HG02840 (cell line): ENCODE measurements around the gene CFAP20.

Source experiments
- ATAC-seq: cut with Tn5 transposase; IDR thresholded peaks from one replicate; pipeline ENCODE4 v1.9.1; 2021; ENCODE audit warnings: mild to moderate bottlenecking, moderate library complexity, moderate number of reproducible peaks; ENCODE audit not compliant: unreplicated experiment, low FRiP score

Gene CFAP20

GRCh38 chr16:58125781-58126335, 3.3 kb downstream of the CFAP20 start:
- ATAC-seq, result no peak

GRCh38 chr16:58125041-58125440, 4.1 kb downstream of the CFAP20 start:
- ATAC-seq, result no peak

- no peak for ATAC-seq
Observed at GRCh38 chr16:58124601-58124915, 4.6 kb downstream of the CFAP20 start.

- no peak for ATAC-seq
Observed at GRCh38 chr16:58123896-58124600, 5.1 kb downstream of the CFAP20 start.

- ATAC-seq, result no peak
Observed at GRCh38 chr16:58121132-58121531, 8.0 kb downstream of the CFAP20 start.

GRCh38 chr16:58120234-58120633, 8.9 kb downstream of the CFAP20 start:
- ATAC-seq, result no peak

GRCh38 chr16:58119509-58119845, 9.7 kb downstream of the CFAP20 start:
- no peak for ATAC-seq

GRCh38 chr16:58118801-58119508, 10.2 kb downstream of the CFAP20 start:
- no peak for ATAC-seq

GRCh38 chr16:58116529-58116928, 12.7 kb downstream of the CFAP20 start:
- ATAC-seq, result no peak

GRCh38 chr16:58116081-58116480, 13.1 kb downstream of the CFAP20 start:
- ATAC-seq, result no peak

GRCh38 chr16:58114827-58115825, 14.1 kb downstream of the CFAP20 start:
- ATAC-seq, result no peak

- no peak for ATAC-seq
Observed at GRCh38 chr16:58111302-58111627, 17.9 kb downstream of the CFAP20 start.

- ATAC-seq, result no peak
Observed at GRCh38 chr16:58110571-58111301, 18.4 kb downstream of the CFAP20 start.

GRCh38 chr16:58109881-58110280, 19.3 kb downstream of the CFAP20 start:
- ATAC-seq, result no peak

- ATAC-seq, result no peak
Observed at GRCh38 chr16:58109330-58109729, 19.9 kb downstream of the CFAP20 start.

- ATAC-seq, result no peak
Observed at GRCh38 chr16:58107709-58108108, 21.5 kb downstream of the CFAP20 start.

GRCh38 chr16:58107228-58107627, 22.0 kb downstream of the CFAP20 start:
- ATAC-seq, result no peak

GRCh38 chr16:58105631-58106030, 23.6 kb downstream of the CFAP20 start:
- ATAC-seq, result no peak

GRCh38 chr16:58102665-58103392, 26.4 kb downstream of the CFAP20 start:
- ATAC-seq, result no peak

GRCh38 chr16:58099956-58100300, 29.3 kb downstream of the CFAP20 start:
- no peak for ATAC-seq
